SK-MEL-5 (cell line): ENCODE data around the gene CDCA4. TPM values are rescaled to one million over a fixed set of nuclear protein-coding genes. Genes with fewer than 3 reads are reported as not detected.
"Not testable (repeated sequence)": the region's sequence is repeated elsewhere in the genome, so short reads cannot be mapped to it uniquely, and the experiment has no call there.

Experiments used
- DNase-seq: peaks from one replicate; pipeline ENCODE4 v3.0.0-alpha.2; 2016; ENCODE audit warnings: low read depth, low spot score
- in situ Hi-C: cut with HindIII; loops from 2 replicates; pipeline ENCODE4 v1.10.0; 2016; ENCODE audit warnings: low sequenced_read_pairs, high pct_unique_total_duplicates, low pct_unique_long_range_greater_than_20kb
- total RNA-seq: library from RNA; depleted of rRNA; stranded (reverse); fragments of >200 nt; shearing (Covaris generic); gene quantifications from 2 replicates; pipeline ENCODE4 v1.2.3, GENCODE V29; 2014

Gene CDCA4
- total RNA-seq, 1 experiment from 2014 or later, result 90.8 TPM

GRCh38 chr14:105042813-105043212, 21.9 kb upstream of the CDCA4 start:
- DNase-seq, result no peak
- in situ Hi-C loops, result no loop called here

GRCh38 chr14:105041841-105042765, 21.2 kb upstream of the CDCA4 start:
- no peak for DNase-seq
- in situ Hi-C loops, result no loop called here

GRCh38 chr14:105039458-105040205, 18.7 kb upstream of the CDCA4 start:
- DNase-seq, result no peak
- in situ Hi-C loops, result no loop called here

GRCh38 chr14:105035616-105036015, 14.7 kb upstream of the CDCA4 start:
- DNase-seq, in situ Hi-C loops: not testable (repeated sequence)

- no peak for DNase-seq
- in situ Hi-C loops, result no loop called here
Observed at GRCh38 chr14:105034315-105035039, 13.6 kb upstream of the CDCA4 start.

GRCh38 chr14:105033412-105033900, 12.6 kb upstream of the CDCA4 start:
- DNase-seq, in situ Hi-C loops: not testable (repeated sequence)

GRCh38 chr14:105032451-105032901, 11.6 kb upstream of the CDCA4 start:
- DNase-seq, in situ Hi-C loops: not testable (repeated sequence)

- in situ Hi-C loops, result no loop called here
- no peak for DNase-seq
Observed at GRCh38 chr14:105030836-105031396, 10.0 kb upstream of the CDCA4 start.

GRCh38 chr14:105030194-105030593, 9.3 kb upstream of the CDCA4 start:
- no peak for DNase-seq
- in situ Hi-C loops, result no loop called here

- DNase-seq, result no peak
- in situ Hi-C loops, result no loop called here
Observed at GRCh38 chr14:105029402-105029801, 8.5 kb upstream of the CDCA4 start.

GRCh38 chr14:105028251-105028927, 7.5 kb upstream of the CDCA4 start:
- DNase-seq, result peak; percentile 98
- in situ Hi-C loops, result no loop called here

- DNase-seq, in situ Hi-C loops: not testable (repeated sequence)
Observed at GRCh38 chr14:105027718-105028117, 6.8 kb upstream of the CDCA4 start.

- in situ Hi-C loops, result no loop called here
Observed at GRCh38 chr14:105026802-105027563, 6.1 kb upstream of the CDCA4 start.

GRCh38 chr14:105026033-105026785, 5.3 kb upstream of the CDCA4 start:
- in situ Hi-C loops, result no loop called here
- no peak for DNase-seq

More at GRCh38 chr14:105026802-105027563, 6.1 kb upstream of the CDCA4 start:
- peak; percentile 57 for DNase-seq

- DNase-seq, result no peak
- in situ Hi-C loops, result no loop called here
Observed at GRCh38 chr14:105025429-105025828, 4.5 kb upstream of the CDCA4 start.
